GM18907 (cell line): ENCODE data around the gene EFCAB7.
A peak's percentile ranks its signal among the peaks of the same experiment; 100 is the strongest.

Experiments used
- ATAC-seq: cut with Tn5 transposase; IDR thresholded peaks from one replicate; pipeline ENCODE4 v1.9.1; 2021; ENCODE audit warnings: mild to moderate bottlenecking, moderate library complexity; ENCODE audit not compliant: unreplicated experiment

The EFCAB7 gene, protein sequence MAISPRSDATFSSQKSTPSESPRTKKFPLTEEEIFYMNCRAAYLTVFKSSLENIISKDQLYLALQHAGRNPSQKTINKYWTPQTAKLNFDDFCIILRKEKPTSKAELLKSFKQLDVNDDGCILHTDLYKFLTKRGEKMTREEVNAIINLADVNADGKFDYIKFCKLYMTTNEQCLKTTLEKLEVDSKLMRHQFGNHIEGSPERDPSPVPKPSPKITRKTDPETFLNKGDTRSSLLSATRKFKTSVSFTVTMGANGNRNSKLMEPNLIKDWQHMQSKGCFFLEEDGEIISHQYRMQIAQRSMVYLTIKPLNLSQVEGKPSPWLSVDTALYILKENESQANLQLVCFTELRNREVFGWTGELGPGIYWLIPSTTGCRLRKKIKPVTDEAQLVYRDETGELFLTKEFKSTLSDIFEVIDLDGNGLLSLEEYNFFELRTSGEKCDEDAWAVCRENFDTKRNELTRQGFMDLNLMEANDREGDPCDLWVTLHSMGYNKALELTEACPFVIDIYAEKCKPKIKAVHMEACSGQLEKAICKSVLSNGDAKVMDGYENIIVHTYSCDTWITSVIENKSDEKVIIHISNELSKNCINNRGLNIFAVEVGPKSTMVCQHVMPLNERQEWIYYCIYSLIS

DNA sequence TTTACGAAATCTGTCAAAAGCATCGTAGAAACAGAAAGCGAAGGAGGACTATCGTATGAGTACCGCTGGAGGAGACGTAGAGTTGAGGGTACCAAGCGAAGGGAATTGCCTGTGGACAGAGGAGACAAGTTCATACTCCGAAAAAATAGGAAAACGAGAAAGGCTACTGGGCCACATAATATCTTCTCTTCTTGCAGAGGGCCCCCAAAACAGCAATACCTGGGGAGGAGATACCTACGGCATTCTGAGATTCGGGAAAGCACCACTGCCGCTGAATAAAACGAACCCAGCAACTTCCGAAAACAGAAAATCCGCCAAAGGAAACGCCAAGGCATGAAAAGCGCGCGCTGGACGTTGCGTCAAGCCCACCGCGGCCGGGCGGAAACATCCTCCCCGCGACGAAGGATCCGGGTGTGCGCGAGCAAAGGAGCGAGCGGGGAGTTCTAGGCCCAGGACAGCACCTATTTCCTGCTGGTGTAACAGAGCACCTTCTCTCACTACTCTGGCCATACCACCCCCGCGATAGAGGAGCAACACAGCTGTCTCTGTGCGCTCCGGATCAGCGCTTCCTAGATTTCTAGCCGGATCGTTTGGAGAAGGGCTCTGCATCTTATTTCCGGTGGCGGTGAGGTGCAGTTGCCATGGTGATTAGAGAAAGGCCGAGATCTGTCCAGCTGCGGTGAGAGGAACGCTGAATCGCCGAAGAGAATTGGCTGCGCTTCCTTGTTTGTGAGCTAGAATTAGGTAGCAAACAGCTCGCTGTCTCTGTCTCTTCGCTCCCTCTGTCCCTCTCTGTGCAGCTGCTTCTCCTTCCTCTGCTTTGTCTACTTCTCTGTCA lies at the start of gene EFCAB7, which contains the start of gene ITGB3BP:
EFCAB7 (plus strand) TSS at position 635 of the 838 bp plus-strand sequence. CDS start 2,048 bp downstream, outside the sequence.
ITGB3BP (minus strand) TSS at position 335 of the 838 bp plus-strand sequence; CDS start at position 243, 92 bp downstream.
- ATAC-seq, result peak; percentile 91

DNA sequence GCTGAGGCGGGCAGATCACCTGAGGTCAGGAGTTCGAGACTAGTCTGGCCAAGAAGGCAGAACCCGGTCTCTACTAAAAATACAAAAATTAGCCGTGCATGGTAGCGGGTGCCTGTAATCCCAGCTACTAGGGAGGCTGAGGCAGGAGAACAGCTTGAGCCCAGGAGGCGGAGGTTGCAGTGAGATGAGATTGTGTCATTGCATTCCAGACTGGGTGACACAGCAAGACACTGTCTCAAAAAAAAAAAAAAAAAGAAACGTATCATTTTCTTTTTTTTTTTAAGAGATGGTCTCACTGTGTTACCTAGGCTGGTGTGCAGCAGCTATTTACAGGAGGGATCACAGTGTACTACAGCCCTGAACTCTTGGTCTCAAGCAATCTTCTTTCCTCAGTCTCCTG lies 47.6 kb upstream of the EFCAB7 start:
- ATAC-seq, result no peak

DNA sequence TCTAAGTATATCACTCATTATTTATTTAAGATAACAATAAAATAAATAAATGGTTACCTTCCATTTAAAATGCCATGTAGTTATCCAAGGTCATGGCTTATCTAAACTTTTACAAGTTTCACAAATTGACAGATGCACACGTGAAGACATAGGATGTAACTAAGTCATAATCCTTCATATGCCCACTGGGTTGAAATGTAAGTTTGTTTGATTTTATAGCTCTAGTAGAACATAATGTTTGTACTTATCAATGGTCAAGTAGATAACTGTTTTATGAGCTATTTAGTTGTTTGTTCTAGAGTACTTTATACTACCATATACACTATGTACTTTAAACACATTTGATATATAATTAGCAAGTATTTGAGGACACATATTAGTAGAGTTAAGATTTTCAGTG lies 43.3 kb upstream of the EFCAB7 start:
- no peak for ATAC-seq

DNA sequence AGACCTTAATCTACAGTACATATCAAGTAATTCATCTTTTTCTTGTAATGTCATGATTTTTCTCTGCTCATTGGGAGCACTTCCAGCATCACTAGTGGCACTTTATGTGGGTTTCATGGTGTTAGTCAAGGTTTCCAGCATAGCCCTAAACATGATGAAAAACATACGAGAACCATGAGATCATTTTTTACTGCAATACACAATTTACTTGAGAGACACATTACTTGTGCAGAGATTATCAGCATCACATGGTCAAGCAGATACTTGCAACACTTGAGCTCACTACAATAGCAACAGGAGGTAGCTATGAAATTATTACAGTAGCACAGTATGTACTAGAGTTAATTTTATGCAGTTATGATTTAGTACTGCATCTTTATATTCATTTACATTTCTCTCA lies 36.7 kb upstream of the EFCAB7 start:
- no peak for ATAC-seq

DNA sequence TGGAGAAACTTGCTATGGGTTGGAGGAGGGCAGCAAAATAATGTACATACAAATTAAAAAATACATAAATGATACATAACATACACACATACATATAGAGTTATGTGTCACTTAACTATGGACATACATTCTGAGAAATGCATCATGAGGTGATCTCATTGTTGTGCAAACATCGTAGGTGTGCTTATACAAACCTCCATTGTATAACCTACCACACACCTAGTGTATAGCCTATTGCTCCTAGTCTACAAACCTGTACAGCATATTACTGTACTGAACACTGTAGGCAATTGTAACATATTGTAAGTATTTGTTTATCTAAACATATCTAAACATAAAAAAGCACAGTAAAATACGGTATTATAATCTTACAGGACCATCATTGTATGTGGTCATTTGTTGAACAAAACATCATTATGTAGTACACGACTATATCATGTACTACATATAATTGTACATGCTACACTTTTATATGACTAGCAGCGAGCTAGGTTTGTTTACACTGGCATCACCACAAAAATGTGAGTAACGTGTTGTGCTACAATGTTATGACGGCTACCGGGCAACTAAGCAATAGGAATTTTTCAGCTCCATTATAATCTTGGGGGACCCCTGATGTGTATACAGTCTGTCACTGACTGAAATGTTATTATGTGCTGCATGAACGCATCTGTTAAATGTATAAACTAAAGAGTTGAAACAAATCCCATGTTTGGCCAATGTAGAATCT lies 35.8 kb upstream of the EFCAB7 start:
- no peak for ATAC-seq

DNA sequence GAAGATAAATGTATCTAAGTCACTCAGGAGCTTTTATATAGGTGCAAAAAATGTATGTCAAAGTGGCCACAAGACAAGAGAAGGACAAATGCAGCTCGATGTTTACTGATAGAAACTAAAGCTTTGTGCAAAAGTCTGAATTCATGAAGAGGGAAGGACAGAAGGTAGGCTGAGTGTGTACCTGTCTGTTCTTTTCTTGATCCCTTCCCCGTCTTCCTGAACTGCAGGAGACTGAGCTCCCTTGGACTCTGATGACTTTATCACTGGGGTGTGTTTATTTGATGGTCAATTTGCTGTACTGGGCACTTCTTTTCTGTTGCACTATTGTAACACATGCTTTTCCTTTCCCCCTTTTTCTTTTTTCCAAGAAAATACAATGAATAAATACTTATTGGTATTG lies 25.7 kb upstream of the EFCAB7 start:
- no peak for ATAC-seq

DNA sequence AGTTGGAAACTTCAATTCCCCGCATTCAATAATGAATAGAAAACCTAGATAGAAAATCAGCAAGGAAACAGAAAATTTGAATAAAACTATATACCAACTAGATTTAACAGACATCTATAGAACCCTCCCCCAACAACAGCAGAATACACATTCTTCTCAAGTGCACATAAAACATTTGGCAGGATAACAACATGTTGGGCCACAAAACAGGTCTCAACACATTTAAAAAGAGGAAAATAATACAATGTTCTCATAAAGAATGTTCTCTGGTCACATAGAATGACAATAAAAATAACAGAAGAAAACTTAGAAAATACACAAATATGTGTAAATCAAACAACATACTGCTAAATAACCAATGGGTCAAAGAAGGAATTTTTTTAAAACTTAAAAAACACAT lies 25.2 kb upstream of the EFCAB7 start:
- no peak for ATAC-seq

DNA sequence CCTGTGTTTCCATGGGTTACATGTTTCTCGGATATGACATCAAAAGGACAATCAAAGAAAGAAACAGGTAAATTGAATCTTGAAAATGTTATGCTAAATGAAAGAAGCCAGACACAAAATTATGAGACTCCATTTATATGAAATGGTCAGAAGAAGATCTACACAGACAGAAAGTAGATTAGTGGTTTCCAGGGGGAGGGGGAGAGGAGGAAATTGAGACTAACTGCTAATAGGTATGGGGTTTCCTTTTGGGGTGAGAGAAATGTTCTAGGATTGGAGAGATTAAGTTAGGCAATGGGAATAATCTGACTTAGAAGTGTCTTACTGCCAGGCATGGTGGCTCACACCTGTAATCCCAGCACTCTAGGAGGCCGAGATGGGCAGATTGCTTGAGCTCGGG lies 22.1 kb upstream of the EFCAB7 start:
- ATAC-seq, result no peak

DNA sequence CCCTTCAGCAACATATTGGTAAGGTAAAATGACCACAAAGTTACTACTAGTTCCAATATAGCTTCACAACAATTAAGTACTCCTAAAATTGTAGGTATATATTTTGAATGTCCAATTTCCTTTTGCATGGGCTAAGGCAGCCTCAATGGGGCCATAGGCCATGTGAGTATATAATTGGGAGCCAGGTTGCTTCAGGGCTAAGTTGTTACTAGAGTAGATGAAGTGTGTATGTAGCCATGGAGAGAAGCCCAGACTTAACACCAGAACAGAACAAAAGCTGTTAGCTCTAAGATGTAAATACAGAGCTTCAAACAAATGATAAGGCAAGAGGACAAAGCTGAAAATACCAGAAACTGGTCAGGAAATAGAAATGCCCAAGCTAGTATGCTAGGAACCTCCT lies 16.5 kb upstream of the EFCAB7 start:
- no peak for ATAC-seq

DNA sequence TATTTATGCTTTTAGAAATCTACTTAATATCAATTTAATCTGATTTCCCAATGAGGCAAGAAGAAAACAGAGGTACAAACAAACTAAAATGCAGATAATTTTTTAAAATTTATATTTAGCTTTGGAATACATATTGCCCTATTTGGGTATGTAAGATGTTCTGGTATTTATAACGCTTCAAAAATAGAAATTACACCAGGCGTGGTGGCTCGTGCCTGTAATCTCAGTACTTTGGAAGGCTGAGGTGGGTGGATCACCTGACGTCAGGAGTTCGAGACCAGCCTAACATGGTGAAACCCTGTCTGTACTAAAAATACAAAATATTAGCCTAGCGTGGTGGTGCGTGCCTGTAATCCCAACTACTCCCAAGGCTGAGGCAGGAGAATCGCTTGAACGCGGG lies 13.6 kb upstream of the EFCAB7 start:
- no peak for ATAC-seq

DNA sequence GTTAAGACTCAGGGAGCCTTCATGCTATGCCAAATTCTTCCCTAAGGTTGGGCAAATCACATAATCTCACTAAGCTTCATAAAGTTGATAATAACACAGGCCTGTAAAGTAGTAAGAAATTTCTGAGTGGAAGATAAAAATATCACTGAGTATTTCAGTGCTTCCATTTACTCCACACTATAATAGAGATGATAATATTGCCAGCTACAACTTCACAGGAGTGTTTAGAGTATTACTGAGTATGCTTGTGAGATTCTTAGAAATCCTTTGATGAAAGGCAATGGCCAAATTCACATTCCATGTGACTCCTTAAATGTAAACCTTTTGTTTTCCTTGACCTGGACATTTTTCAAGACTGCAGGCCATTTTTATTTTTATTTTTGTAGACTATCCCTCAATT lies 10.7 kb upstream of the EFCAB7 start:
- ATAC-seq, result no peak

DNA sequence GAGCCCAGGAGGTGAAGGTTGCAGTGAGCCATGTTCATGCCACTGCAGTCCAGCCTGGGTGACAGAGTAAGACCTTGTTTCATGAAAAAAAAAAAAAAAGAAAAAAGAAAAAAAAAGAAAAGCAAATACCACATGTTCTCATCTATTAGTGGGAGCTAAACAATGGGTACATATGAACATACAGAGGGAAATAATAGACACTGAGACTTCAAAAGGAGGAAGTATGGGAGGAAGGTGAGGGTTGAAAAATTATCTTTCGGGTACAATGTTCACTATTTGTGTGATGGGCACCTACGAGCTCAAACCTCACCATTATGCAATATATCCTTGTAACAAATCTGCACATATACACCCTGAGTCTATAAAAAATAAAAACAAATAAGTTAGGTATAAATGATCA lies 6.7 kb upstream of the EFCAB7 start:
- ATAC-seq, result no peak

DNA sequence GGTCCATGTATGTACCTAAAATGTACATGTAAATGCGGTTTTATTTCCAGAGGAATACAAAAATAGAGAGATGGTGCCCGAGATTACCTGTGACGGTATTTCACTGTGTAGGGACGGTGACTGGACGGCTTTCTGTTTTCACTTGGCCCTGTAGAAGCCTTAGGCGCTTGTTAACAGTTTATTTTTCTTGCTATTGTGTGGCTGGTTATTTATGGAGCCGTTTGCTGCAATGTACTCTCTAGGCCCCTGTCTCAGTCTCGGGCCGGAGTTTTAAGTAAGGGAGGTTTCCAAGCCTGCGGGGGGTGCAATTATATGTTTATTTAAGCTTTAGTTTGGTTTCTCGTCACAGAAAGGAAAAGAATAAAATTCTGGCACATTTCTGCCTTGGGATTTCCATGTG lies 413 bp downstream of the EFCAB7 start:
- peak; percentile 19 for ATAC-seq

DNA sequence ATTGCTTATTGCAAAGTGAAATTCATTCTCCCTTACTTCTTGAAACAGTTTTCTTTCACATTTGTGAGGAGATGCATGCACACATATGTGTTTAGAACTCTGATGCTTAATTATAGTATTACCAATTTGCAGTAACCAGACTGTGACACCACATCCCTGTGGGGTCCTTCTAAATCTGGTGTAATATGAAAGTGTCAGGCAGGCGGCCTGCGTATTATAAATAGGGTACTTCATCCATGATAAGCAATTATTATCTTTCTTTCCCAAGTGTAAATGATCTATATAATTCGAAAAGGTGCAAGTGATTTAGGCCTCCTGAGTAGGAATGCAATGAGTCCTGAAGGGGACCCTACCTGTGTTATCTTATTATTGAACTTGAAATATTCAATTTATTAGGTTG lies 876 bp downstream of the EFCAB7 start:
- ATAC-seq, result no peak

DNA sequence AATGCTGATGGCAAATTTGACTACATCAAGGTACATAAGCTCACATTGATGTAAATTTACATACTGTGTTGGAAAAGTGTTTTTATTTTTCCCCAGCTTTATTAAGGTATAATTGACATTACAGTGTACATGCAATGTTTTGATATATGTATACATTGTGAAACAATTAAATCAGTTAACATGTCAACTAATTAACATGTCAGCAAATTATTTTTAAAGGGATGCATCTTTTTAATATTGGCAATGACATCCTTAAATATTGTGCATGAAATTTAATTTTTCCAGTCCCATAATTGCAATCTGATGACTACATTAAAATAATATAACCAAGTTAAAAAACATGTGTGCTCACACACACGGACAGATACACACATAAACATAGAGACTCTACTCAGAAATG lies 9.4 kb downstream of the EFCAB7 start:
- no peak for ATAC-seq

DNA sequence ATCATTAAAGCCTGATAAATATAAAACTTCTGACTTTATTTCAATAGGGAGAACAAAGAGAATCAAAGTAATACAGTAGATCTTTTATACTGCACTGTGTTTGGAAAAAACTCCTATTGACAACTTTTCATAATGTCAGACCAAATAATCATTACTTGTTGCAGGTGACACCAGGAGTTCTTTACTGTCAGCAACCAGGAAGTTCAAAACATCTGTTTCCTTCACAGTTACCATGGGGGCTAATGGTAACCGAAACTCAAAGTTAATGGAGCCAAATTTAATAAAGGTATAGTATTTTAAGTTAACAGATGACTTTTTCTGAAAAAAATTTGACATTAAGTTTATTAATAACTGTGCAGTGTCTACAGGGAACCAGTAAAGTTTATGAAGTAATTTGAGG lies 10.6 kb downstream of the EFCAB7 start:
- no peak for ATAC-seq

DNA sequence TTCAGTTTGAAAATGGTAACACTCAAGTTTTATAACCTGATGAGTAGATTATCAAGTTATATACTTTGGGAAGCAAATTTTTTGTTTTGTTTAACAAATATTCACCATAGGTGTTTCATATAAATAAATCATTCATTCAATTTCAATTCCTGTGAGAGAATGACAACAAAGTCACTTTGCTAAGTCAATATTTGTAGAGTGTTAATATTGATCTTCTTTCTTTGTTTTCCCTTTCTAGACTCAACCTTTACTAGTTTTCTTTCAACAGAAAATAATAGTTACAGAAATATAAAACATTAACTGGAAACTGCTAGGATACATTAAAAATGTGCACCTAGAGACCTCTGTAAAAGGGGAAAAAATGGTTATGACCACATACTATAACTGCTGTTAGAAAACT lies 11.1 kb downstream of the EFCAB7 start:
- ATAC-seq, result no peak

DNA sequence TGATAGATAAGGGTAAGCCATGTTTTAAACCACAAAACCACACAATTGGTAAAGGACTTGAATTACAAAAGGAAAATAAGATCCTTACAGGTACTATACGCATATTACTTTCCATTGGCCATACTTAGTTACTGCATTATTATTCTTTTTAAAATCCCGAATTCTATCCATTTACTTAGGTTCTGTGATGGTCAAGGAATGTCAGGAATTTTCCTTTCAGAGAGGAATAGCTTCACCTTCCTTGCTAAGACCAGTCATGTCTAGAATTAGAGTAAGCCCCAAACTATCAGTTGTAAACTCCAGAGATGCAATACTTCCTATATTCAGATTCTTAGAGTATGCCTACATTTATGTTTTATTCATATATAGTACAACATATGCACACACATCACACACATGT lies 13.7 kb downstream of the EFCAB7 start:
- no peak for ATAC-seq

DNA sequence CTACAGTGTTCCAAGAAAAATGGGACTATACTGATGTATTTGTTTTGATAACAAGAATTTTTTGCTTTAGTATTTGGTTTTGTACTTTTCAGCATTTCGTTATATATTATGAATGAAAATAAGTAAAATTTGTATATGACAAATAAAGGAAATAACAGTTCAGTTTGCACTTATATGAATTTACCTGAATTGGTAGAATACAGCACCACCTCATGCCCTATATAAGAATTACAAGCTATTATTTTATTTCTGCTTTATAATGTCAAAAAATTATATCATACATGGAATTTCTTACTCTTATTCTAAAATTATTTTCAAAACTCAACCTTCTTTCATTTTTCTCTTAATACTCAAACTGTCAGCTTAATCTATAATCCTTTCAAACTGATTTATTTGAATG lies 14.6 kb downstream of the EFCAB7 start:
- no peak for ATAC-seq

DNA sequence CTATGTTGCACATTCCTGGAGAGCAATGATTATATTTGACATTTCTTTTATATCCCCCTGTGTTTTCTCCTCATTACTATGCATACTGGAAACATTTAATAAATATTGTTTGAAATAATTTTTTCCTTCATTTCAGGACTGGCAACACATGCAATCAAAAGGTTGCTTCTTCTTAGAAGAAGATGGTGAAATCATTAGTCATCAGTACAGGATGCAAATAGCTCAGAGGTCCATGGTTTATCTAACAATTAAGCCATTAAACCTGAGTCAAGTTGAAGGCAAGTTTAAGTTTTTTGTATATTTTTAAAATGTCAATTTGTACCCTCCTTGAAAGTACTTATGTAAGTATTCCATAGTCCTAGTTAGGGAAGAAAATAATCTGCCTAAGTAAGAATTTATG lies 22.5 kb downstream of the EFCAB7 start:
- no peak for ATAC-seq
